ENCODE results near the gene FBXO10. TPM values are rescaled to one million over a fixed set of nuclear protein-coding genes. Genes with fewer than 3 reads are reported as not detected.

FBXO10 gene
- total RNA-seq, 1 donor from 2014 or later = 13.2 TPM

- Histone ChIP-seq H3K27me3 (ENCODE audit: control insufficient read depth, insufficient read depth, low read length) (no peaks in the 10 kb centered on the region), H3K36me3 (ENCODE audit: control insufficient read depth, insufficient read depth, low read length) (peaks cover 2% of the 10 kb centered on the region), H3K4me3 (ENCODE audit: low read depth, low read length) (no peak overlapping the region)
- no peak for DNase-seq (ENCODE audit: low read depth)
- TF ChIP-seq CTCF (IDR thresholded peaks at IDR 0.05; ENCODE audit: insufficient read depth, low read length, poor library complexity, severe bottlenecking) = no peak
Observed at GRCh38 chr9:37497320-37497719, 78.9 kb downstream of the FBXO10 start.

- DNase-seq (ENCODE audit: low read depth) = no peak
- no peak for TF ChIP-seq CTCF (IDR thresholded peaks at IDR 0.05; ENCODE audit: insufficient read depth, low read length, poor library complexity, severe bottlenecking)
- H3K27me3 ChIP-seq (ENCODE audit: control insufficient read depth, insufficient read depth, low read length) = no peaks in the 10 kb centered on the region
- H3K36me3 ChIP-seq (ENCODE audit: control insufficient read depth, insufficient read depth, low read length) = peaks cover 2% of the 10 kb centered on the region
- H3K4me3 ChIP-seq (ENCODE audit: low read depth, low read length) = no peak overlapping the region
Observed at GRCh38 chr9:37496020-37496419, 80.2 kb downstream of the FBXO10 start.

DNA sequence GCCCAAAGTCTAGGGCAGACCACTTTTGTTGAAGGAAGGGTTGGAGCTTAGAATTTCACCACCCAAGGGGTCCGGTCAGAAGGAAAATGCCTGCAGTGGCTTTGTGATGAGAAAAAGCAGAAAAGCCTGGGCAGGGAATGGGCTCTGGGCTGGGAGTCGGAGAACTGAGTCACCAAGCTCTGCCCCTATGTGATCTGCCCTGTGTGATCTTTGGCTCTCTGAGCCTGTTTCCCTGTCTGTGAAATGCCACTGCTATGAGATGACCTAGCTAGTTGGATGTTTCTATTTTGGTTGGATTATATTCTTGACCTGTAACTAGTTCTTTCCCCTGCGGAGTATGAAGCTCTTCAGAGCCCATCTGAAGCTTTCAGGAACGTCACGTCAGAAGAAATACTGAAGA, 80.6 kb downstream of the FBXO10 start:
- Histone ChIP-seq H3K36me3 (ENCODE audit: control insufficient read depth, insufficient read depth, low read length) (peaks cover 1% of the 10 kb centered on the region), H3K27me3 (ENCODE audit: control insufficient read depth, insufficient read depth, low read length) (no peaks in the 10 kb centered on the region), H3K4me3 (ENCODE audit: low read depth, low read length) (no peak overlapping the region)
- no peak for DNase-seq (ENCODE audit: low read depth)
- TF ChIP-seq CTCF (IDR thresholded peaks at IDR 0.05; ENCODE audit: insufficient read depth, low read length, poor library complexity, severe bottlenecking) = no peak

- no peaks in the 10 kb centered on the region for H3K27me3 ChIP-seq (ENCODE audit: control insufficient read depth, insufficient read depth, low read length)
- no peak overlapping the region for H3K4me3 ChIP-seq (ENCODE audit: low read depth, low read length)
- no peaks in the 10 kb centered on the region for H3K36me3 ChIP-seq (ENCODE audit: control insufficient read depth, insufficient read depth, low read length)
- no peak for DNase-seq (ENCODE audit: low read depth)
- TF ChIP-seq CTCF (IDR thresholded peaks at IDR 0.05; ENCODE audit: insufficient read depth, low read length, poor library complexity, severe bottlenecking) = no peak
Observed at GRCh38 chr9:37491939-37492338, 84.2 kb downstream of the FBXO10 start.

DNA sequence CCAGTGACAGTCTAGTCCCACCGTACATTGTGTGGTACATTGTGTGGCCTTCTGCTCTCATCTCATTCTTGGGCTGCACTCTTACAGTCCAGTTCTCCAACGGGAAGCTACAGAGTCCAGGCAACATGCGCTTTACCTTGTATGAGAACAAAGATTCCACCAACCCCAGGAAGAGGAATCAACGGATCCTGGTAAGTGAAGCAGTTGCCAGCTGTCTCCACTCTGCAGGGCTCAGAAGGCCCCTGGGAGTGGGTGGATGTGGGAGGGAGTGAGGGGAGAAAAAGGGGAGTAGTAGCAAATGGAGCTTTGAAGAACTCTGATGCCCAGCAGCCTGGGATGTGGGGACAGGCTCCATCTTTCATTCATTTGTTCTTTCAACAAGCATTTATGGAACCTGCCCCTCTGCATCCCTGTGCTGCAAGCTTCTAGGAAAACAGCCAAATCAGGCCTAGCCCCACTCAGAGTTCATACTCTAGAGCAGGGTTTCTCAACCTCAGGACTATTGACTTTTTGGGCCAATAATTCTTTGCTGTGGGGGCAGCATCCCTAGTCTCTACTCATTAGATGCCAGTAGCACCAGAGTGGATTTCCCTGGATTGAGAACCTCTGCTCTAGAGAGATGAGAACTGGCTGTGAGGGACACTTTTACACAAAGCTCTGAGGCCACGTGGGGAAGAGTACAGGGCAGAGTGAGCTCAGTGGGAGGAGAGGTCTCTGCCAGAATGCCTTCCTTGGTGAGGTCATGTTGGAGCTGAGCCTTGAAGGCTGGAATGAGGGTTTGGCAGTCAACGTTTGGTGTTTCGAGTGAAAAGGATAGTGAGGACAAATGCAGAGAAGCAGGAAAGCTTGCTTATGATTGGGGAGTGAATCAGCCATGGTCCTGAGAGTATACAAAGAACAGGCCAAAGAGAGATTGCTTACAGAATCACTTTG, 89.3 kb downstream of the FBXO10 start:
- no peak for DNase-seq (ENCODE audit: low read depth)

More for the DNA sequence above, 89.3 kb downstream of the FBXO10 start:
- no peaks in the 10 kb centered on the region for H3K36me3 ChIP-seq (ENCODE audit: control insufficient read depth, insufficient read depth, low read length)
- peak overlapping the region; percentile 79 for H3K4me3 ChIP-seq (ENCODE audit: low read depth, low read length)
- H3K27me3 ChIP-seq (ENCODE audit: control insufficient read depth, insufficient read depth, low read length) = no peaks in the 10 kb centered on the region
- TF ChIP-seq CTCF (IDR thresholded peaks at IDR 0.05; ENCODE audit: insufficient read depth, low read length, poor library complexity, severe bottlenecking) = no peak
